OCI-LY7 (cell line): ENCODE results near the gene WASF2. TPM values are rescaled to one million over a fixed set of nuclear protein-coding genes. Genes with fewer than 3 reads are reported as not detected.
A peak's percentile ranks its signal among the peaks of the same experiment; 100 is the strongest.

ENCODE experiments used
- BruUV-seq: library from RNA; stranded (reverse); fragments of 400-500 nt; replicated peaks from 2 replicates; lab custom pipeline; 2021; lab: Mats Ljungman, UMichigan
- CTCF ChIA-PET: fragments of 300-600 bp; sonication (Branson Sonifier 250); formaldehyde crosslinking; loops from one replicate; lab custom pipeline; 2022; ENCODE audit warnings: antibody characterized with exemption; ENCODE audit not compliant: unreplicated experiment; lab: Charles Lee
- POLR2A ChIA-PET: fragments of 300-600 bp; sonication (Branson Sonifier 250); formaldehyde crosslinking; loops from one replicate; lab custom pipeline; 2022; ENCODE audit warnings: antibody characterized with exemption; lab: Charles Lee
- DNase-seq: peaks from one replicate; pipeline ENCODE4 v3.0.0-alpha.2; 2015; ENCODE audit warnings: low spot score
- H2AFZ ChIP-seq: fragments of 200-600 bp; sonication (generic), shearing (Covaris generic); 2 replicates; pipeline ENCODE4 v1.6.1; 2014; ENCODE audit warnings: mild to moderate bottlenecking, antibody characterized with exemption, low read length, moderate library complexity
- H3K27ac ChIP-seq: fragments of 200-600 bp; sonication (generic); 2 replicates; pipeline ENCODE4 v1.5.1; 2014; ENCODE audit warnings: mixed run types, low read depth, mild to moderate bottlenecking, moderate library complexity, low read length, inconsistent platforms; ENCODE audit not compliant: poor library complexity, severe bottlenecking
- H3K36me3 ChIP-seq: fragments of 200-600 bp; sonication (generic); 2 replicates; pipeline ENCODE4 v1.6.1; 2014; ENCODE audit warnings: mild to moderate bottlenecking, antibody characterized with exemption, low read length, moderate library complexity, mixed read lengths; ENCODE audit not compliant: insufficient read depth
- H3K4me1 ChIP-seq: fragments of 200-600 bp; sonication (generic); 2 replicates; pipeline ENCODE4 v1.5.1; 2014; ENCODE audit warnings: mild to moderate bottlenecking, low read length; ENCODE audit not compliant: insufficient read depth, poor library complexity, severe bottlenecking
- H3K4me2 ChIP-seq: fragments of 200-600 bp; sonication (generic); 2 replicates; pipeline ENCODE4 v1.6.1; 2014; ENCODE audit warnings: mild to moderate bottlenecking, low read length
- H3K4me3 ChIP-seq: fragments of 200-600 bp; sonication (generic); 2 replicates; pipeline ENCODE4 v1.5.1; 2014; ENCODE audit warnings: mild to moderate bottlenecking, low read depth, low read length; ENCODE audit not compliant: poor library complexity, severe bottlenecking
- H3K79me2 ChIP-seq: fragments of 200-600 bp; sonication (generic); 2 replicates; pipeline ENCODE4 v1.6.1; 2016; ENCODE audit warnings: low read depth, mild to moderate bottlenecking, low read length, moderate library complexity, mixed read lengths; ENCODE audit not compliant: insufficient read depth
- H3K9me2 ChIP-seq: fragments of 200-600 bp; sonication (generic); 2 replicates; pipeline ENCODE4 v1.6.1; 2016; ENCODE audit warnings: mild to moderate bottlenecking, low read length, mixed read lengths; ENCODE audit not compliant: insufficient read depth
- H3K9me3 ChIP-seq: fragments of 200-600 bp; sonication (generic); 2 replicates; pipeline ENCODE4 v1.6.1; 2014; ENCODE audit warnings: mild to moderate bottlenecking, mixed run types, low read length, mixed read lengths
- H4K20me1 ChIP-seq: fragments of 200-600 bp; sonication (generic); 2 replicates; pipeline ENCODE4 v1.6.1; 2014; ENCODE audit warnings: mild to moderate bottlenecking, antibody characterized with exemption, low read length, moderate library complexity, mixed read lengths; ENCODE audit not compliant: insufficient read depth
- CTCF ChIP-seq: fragments of 200-600 bp; sonication (generic); conservative IDR thresholded peaks from 2 replicates; pipeline ENCODE4 v1.5.1; 2014; ENCODE audit warnings: mild to moderate bottlenecking, antibody characterized with exemption, low read length, moderate library complexity, mixed read lengths
- EZH2phosphoT487 ChIP-seq: fragments of 200-600 bp; sonication (generic); IDR thresholded peaks from 2 replicates; pipeline ENCODE4 v1.6.1; 2018; ENCODE audit warnings: low read depth, borderline replicate concordance, mild to moderate bottlenecking, mixed run types, antibody characterized with exemption, low read length, moderate library complexity, mixed read lengths
- intact Hi-C: fragments of 100-400 bp; cut with micrococcal nuclease; formaldehyde crosslinking; loops from one replicate; pipeline ENCODE4 v1.10.0; 2022; ENCODE audit not compliant: unreplicated experiment
- total RNA-seq, 2 experiments: library from RNA; depleted of rRNA in 1 of 2; stranded (reverse); fragments of >200 nt in 1 of 2; shearing (Covaris generic) in 1 of 2; gene quantifications; 2 replicates each; pipeline ENCODE4 v1.2.3, GENCODE V29; 2014 to 2022

The WASF2 gene
- total RNA-seq, 2 experiments from 2014 or later, result 26.9 to 106 TPM

GRCh38 chr1:27509127-27510080 is 19.4 kb upstream of the WASF2 start:
- Histone ChIP-seq H4K20me1 (no peaks in the 10 kb centered on the region), H3K9me2 (no peaks in the 10 kb centered on the region), H3K79me2 (no peaks in the 10 kb centered on the region), H3K36me3 (no peaks in the 10 kb centered on the region), H3K9me3 (no peaks in the 10 kb centered on the region), H3K4me3 (no peak overlapping the region), H3K4me2 (no peak overlapping the region), H3K4me1 (peaks cover 6% of the 10 kb centered on the region), H3K27ac (no peak overlapping the region), H2AFZ (no peak overlapping the region)
- BruUV-seq, result no TSS peak
- POLR2A ChIA-PET, result interaction anchor here (0.8 to 1.4 kb wide), 2 partner anchors 11 to 19 kb away, joined by 4 to 5 read pairs; partner anchors contain the start of gene WASF2
- CTCF ChIA-PET, result no interaction called here
- no peak for DNase-seq
- TF ChIP-seq EZH2phosphoT487, result no peak
- TF ChIP-seq CTCF, result no peak
- intact Hi-C loops, result no loop called here

- peak; percentile 62 for DNase-seq
- CTCF ChIA-PET, result no interaction called here
- Histone ChIP-seq H3K9me3 (no peaks in the 10 kb centered on the region), H3K27ac (no peak overlapping the region), H4K20me1 (no peaks in the 10 kb centered on the region), H3K9me2 (no peaks in the 10 kb centered on the region), H3K36me3 (no peaks in the 10 kb centered on the region), H2AFZ (peak overlapping the region; percentile 37; the same call in 1 of the 2 replicates), H3K4me3 (no peak overlapping the region), H3K79me2 (no peaks in the 10 kb centered on the region), H3K4me1 (peaks cover 6% of the 10 kb centered on the region), H3K4me2 (no peak overlapping the region)
- intact Hi-C loops, result no loop called here
- peak; percentile 63 for TF ChIP-seq CTCF
- no peak for TF ChIP-seq EZH2phosphoT487
- POLR2A ChIA-PET, result interaction anchor here (1.4 kb wide), 1 partner anchor 12 kb away, joined by 5 read pairs; no protein-coding TSS in a partner anchor
- no TSS peak for BruUV-seq
Measured at GRCh38 chr1:27507960-27508665, 18.1 kb upstream of the WASF2 start.
